Stimulated activated naive CD8-positive, alpha-beta T cell treated with anti-CD3 and anti-CD28 coated beads, Interleukin-15, Interleukin-2, amounts not matched to agents 100 ng/mL and 50 ng/mL, for 24 hours (primary cell): Measurements from ENCODE around the gene OR10G7.
"Not testable (repeated sequence)": the region's sequence is repeated elsewhere in the genome, so short reads cannot be mapped to it uniquely, and the experiment has no call there.

Experiments used
- H3K27ac Mint-ChIP-seq: one replicate; pipeline ENCODE4 v1.8.0; 2021; ENCODE audit warnings: mild to moderate bottlenecking, mixed read lengths
- H3K27me3 Mint-ChIP-seq: one replicate; pipeline ENCODE4 v1.8.0; 2021; ENCODE audit warnings: mixed read lengths
- H3K36me3 Mint-ChIP-seq: one replicate; pipeline ENCODE4 v1.8.0; 2021; ENCODE audit warnings: low read depth, mixed read lengths
- H3K4me1 Mint-ChIP-seq: one replicate; pipeline ENCODE4 v1.8.0; 2021; ENCODE audit warnings: low read depth, mixed read lengths
- H3K4me3 Mint-ChIP-seq: one replicate; pipeline ENCODE4 v1.8.0; 2021; ENCODE audit warnings: mild to moderate bottlenecking, mixed read lengths
- H3K9me3 Mint-ChIP-seq: one replicate; pipeline ENCODE4 v1.8.0; 2021; ENCODE audit warnings: mixed read lengths

The OR10G7 gene

DNA sequence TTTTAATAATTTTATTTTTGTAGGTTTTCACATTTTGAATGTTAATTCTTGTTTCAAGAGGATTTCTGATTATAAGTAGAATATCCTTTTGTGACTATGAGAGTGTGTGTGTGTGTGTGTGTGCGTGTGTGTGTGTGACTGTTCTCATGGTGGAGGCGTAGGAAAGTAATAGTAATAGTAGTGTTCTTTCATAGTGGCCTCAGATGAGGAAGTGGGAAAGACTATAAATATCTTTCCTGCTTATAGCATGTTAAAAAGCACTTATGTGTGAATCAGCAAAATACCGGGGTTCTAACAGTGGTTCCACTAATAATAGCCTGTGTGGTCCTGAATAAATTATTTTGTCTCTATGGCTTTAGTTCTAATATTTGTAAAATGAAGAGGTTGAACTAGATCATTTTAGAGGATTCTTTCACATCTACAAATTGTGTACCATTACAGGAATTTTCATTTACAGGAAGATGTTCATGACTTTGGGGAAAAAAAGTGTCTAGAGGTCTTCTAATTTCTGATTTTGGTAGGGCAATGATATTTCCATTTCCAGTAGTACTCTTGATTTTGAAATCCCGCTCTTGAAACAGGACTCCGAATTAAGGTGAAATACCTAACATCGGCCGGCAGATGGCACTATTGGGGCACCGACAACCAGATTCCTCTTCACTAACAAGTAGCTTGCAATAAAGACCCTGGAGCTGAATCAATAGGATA is 29.9 kb upstream of the OR10G7 start:
- peaks cover 39% of the 10 kb centered on the region for H3K27me3 Mint-ChIP-seq
- peaks cover 29% of the 10 kb centered on the region for H3K4me1 Mint-ChIP-seq
- H3K4me3 Mint-ChIP-seq: peak overlapping the region; percentile 62
- no peaks in the 10 kb centered on the region for H3K9me3 Mint-ChIP-seq
- H3K36me3 Mint-ChIP-seq: no peaks in the 10 kb centered on the region
- H3K27ac Mint-ChIP-seq: peak overlapping the region; percentile 49

DNA sequence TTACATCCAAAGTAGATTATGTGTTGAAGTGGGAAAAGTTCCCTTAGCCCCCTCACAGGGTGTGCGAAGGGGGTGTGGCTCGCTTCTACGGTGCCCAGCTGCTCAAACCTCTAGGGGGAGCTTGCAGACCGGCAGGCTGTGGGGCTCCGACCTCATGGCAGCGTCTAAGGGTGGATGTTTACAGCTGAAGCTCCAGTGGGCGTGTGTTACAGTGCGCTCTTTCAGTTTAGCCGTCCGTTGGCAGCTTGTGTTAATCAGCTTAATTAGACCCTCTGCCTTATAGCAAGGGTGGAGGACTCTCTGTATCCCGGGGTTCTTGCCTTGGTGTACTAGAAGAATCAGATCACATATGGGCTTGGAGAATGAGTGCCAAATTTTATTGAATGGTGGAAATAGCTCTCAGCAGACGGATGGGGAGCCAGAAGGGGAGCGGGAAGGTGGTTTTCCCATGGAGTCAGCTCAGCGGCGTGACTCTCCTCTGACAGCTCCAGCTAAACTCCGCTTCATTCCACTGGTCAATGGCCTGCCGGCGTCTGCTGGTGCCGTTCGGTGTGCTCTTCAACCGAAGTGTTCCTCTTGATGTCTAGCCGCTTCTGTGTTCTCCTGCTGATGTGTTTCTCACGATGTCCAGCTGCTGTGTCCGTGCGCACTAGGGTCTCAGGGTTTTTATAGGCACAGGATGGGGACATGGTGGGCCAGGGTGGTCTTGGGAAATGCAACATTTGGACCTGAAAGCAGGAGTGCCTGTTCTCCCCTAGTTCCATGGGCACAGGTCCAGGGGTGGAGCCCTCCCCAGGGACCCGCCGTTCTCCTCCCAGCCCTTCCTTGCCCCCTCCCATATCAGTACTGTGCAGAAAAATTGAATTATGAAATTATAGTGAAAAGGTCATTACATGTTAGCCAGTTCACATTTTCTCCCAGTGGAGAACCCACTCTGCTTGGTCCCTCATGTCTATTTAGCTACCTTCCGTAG is 28.6 kb upstream of the OR10G7 start:
- no peaks in the 10 kb centered on the region for H3K36me3 Mint-ChIP-seq
- H3K4me1 Mint-ChIP-seq: peaks cover 28% of the 10 kb centered on the region
- H3K27me3 Mint-ChIP-seq: peaks cover 38% of the 10 kb centered on the region
- peak overlapping the region; percentile 44 for H3K4me3 Mint-ChIP-seq
- H3K27ac Mint-ChIP-seq: no peak overlapping the region
- no peaks in the 10 kb centered on the region for H3K9me3 Mint-ChIP-seq

GRCh38 chr11:124068601-124069110 is 27.5 kb upstream of the OR10G7 start:
- H3K4me1 Mint-ChIP-seq: peaks cover 28% of the 10 kb centered on the region
- H3K27ac Mint-ChIP-seq: peak overlapping the region; percentile 32
- H3K9me3 Mint-ChIP-seq: no peaks in the 10 kb centered on the region
- H3K27me3 Mint-ChIP-seq: peaks cover 37% of the 10 kb centered on the region
- H3K4me3 Mint-ChIP-seq: no peak overlapping the region
- H3K36me3 Mint-ChIP-seq: no peaks in the 10 kb centered on the region

DNA sequence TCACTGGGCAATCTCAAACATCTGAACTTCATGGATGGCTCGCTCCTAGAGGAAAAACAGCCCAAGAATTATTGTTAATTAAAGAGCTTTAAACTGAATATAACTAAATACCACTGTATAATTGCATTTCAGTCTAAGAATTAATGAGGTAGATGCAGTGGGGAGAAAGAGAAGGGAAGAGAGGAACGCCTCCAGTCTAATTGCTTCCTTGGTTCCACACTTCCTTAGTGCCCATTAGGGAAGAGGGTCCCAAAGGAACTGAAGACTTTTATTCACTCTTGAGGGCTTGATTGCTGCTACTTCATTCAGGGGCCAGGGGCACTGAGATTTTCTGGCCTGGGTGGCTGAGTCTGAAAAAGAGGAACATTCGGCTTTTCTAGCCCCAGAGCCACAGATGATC is 11.8 kb upstream of the OR10G7 start:
- Mint-ChIP-seq H3K4me3 (no peak overlapping the region), H3K36me3 (no peaks in the 10 kb centered on the region), H3K4me1 (no peaks in the 10 kb centered on the region), H3K27me3 (peaks cover 11% of the 10 kb centered on the region), H3K9me3 (no peaks in the 10 kb centered on the region), H3K27ac (no peak overlapping the region)

GRCh38 chr11:124050748-124051147 is 9.6 kb upstream of the OR10G7 start:
- Mint-ChIP-seq H3K9me3 (no peaks in the 10 kb centered on the region), H3K36me3 (no peaks in the 10 kb centered on the region), H3K27me3 (peaks cover 15% of the 10 kb centered on the region), H3K4me1 (no peaks in the 10 kb centered on the region), H3K27ac (no peak overlapping the region), H3K4me3 (no peak overlapping the region)

GRCh38 chr11:124043420-124043819 is 2.3 kb upstream of the OR10G7 start:
- peaks cover 4% of the 10 kb centered on the region for H3K27me3 Mint-ChIP-seq
- H3K4me1 Mint-ChIP-seq: no peaks in the 10 kb centered on the region
- H3K27ac Mint-ChIP-seq: no peak overlapping the region
- H3K4me3 Mint-ChIP-seq: no peak overlapping the region
- no peaks in the 10 kb centered on the region for H3K9me3 Mint-ChIP-seq
- no peaks in the 10 kb centered on the region for H3K36me3 Mint-ChIP-seq

- Mint-ChIP-seq H3K27me3 (peaks cover 12% of the 10 kb centered on the region), H3K4me1 (no peaks in the 10 kb centered on the region), H3K4me3 (no peak overlapping the region), H3K9me3 (no peaks in the 10 kb centered on the region), H3K36me3 (no peaks in the 10 kb centered on the region), H3K27ac (no peak overlapping the region)
Observed at GRCh38 chr11:124039557-124039956, 1.6 kb downstream of the OR10G7 start.

- no peak overlapping the region for H3K27ac Mint-ChIP-seq
- H3K36me3 Mint-ChIP-seq: no peaks in the 10 kb centered on the region
- H3K27me3 Mint-ChIP-seq: peaks cover 17% of the 10 kb centered on the region
- no peaks in the 10 kb centered on the region for H3K4me1 Mint-ChIP-seq
- no peaks in the 10 kb centered on the region for H3K9me3 Mint-ChIP-seq
- H3K4me3 Mint-ChIP-seq: no peak overlapping the region
Observed at GRCh38 chr11:124036666-124037065, 4.5 kb downstream of the OR10G7 start.

DNA sequence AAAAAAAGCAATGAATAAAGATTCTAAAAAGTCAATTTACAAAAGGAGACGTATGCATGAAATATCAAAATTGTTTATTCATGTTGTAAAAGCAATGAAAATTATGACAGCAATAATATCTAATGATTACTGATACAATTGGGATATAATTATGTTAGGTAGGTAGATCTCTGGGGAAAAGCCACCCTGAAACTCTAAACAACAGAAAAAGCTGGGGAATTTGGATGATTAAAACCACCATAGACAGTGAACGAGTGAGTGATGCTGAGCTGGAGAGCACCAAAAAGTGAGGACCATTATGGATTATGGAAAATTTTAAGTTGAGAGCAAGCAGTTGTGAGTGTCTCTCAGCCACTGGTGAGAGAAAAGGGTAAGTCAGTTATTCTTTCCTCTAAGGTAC is 14.6 kb downstream of the OR10G7 start, which contains the start of gene OR10G8:
OR10G8 (plus strand) TSS at position 301 of the 400 bp plus-strand sequence. CDS start 2,825 bp downstream, outside the sequence.
- H3K27ac Mint-ChIP-seq: no peak within 1 kb of the TSS

DNA sequence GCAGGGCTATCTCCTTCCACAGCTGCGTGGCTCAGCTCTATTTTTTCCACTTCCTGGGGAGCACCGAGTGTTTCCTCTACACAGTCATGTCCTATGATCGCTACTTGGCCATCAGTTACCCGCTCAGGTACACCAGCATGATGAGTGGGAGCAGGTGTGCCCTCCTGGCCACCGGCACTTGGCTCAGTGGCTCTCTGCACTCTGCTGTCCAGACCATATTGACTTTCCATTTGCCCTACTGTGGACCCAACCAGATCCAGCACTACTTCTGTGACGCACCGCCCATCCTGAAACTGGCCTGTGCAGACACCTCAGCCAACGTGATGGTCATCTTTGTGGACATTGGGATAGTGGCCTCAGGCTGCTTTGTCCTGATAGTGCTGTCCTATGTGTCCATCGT is 25.3 kb downstream of the OR10G7 start:
- not testable (repeated sequence) for H3K36me3 Mint-ChIP-seq, H3K4me1 Mint-ChIP-seq, H3K27me3 Mint-ChIP-seq, H3K4me3 Mint-ChIP-seq, H3K27ac Mint-ChIP-seq, H3K9me3 Mint-ChIP-seq

More for the DNA sequence above, 14.6 kb downstream of the OR10G7 start, which contains the start of gene OR10G8:
- Mint-ChIP-seq H3K4me1 (no peaks in the 10 kb centered on the region), H3K36me3 (no peaks in the 10 kb centered on the region), H3K9me3 (no peaks in the 10 kb centered on the region), H3K4me3 (no peak within 1 kb of the TSS), H3K27me3 (no peaks in the 10 kb centered on the region)

DNA sequence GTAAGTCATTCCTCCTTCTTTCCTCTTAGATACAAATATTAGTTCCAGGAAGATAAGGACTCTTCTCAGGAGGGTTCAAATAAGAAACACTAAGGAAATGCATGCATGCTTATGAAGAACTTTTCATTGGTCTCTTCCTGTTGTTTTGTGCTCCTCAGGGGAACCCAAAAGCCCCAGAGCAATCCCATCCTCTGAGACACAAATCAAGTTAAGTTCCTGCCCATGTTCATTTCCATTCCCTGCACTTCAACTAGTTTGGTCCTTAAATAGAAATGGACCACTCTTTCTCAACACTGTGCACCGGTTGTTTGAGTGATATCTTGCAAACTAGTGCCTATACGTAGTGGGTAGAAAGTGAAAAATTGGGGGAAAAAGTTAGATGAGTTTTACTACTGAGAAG is 28.4 kb downstream of the OR10G7 start, which contains the start of gene OR10G4:
OR10G4 (plus strand) TSS at position 301 of the 400 bp plus-strand sequence. CDS start 2,578 bp downstream, outside the sequence.
- no peaks in the 10 kb centered on the region for H3K27me3 Mint-ChIP-seq
- H3K4me1 Mint-ChIP-seq: no peaks in the 10 kb centered on the region
- H3K27ac Mint-ChIP-seq: no peak within 1 kb of the TSS
- no peaks in the 10 kb centered on the region for H3K36me3 Mint-ChIP-seq
- H3K4me3 Mint-ChIP-seq: no peak within 1 kb of the TSS
- no peaks in the 10 kb centered on the region for H3K9me3 Mint-ChIP-seq

DNA sequence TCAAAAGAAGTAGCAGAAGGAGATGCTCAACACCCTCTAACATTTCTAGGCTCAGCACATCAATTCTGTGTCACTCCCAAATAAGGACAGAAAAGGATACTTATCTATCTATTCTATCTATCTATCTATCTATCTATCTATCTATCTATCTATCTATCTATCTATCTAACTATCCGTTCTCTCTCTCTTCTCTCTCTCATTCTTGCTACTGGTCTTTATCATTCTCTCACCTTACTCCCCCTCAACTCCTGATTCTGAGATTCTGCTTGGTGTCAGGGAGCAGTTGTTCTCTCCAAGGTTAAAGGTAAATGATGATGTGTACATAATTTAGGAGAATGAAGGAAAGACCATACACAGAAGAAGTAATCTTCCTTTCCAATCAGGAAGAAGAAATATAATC is 46.0 kb downstream of the OR10G7 start, which contains the start of gene OR10G6:
OR10G6 (minus strand) TSS at position 43 of the 400 bp plus-strand sequence; CDS start at position 43, 0 bp downstream.
- Mint-ChIP-seq H3K36me3 (no peaks in the 10 kb centered on the region), H3K9me3 (no peaks in the 10 kb centered on the region), H3K4me1 (no peaks in the 10 kb centered on the region), H3K27ac (no peak within 1 kb of the TSS), H3K4me3 (no peak within 1 kb of the TSS), H3K27me3 (no peaks in the 10 kb centered on the region)
